Mesothelial cell of epicardium (in vitro differentiated cells): Measurements from ENCODE around the gene SHC1. TPM values are rescaled to one million over a fixed set of nuclear protein-coding genes. Genes with fewer than 3 reads are reported as not detected.

Source experiments
- DNase-seq, 2 experiments: peaks; one replicate each; pipeline ENCODE4 v3.0.0; 2021; ENCODE audit warnings: low spot score in 2 of 2; ENCODE audit not compliant: unreplicated experiment in 2 of 2
- H3K27ac Mint-ChIP-seq: 2 replicates; pipeline ENCODE4 v1.8.0; 2021; ENCODE audit warnings: mixed read lengths
- H3K27me3 Mint-ChIP-seq: 2 replicates; pipeline ENCODE4 v1.8.0; 2021; ENCODE audit warnings: low read depth, mixed read lengths
- H3K36me3 Mint-ChIP-seq: 2 replicates; pipeline ENCODE4 v1.8.0; 2021; ENCODE audit warnings: mixed read lengths
- H3K4me1 Mint-ChIP-seq: 2 replicates; pipeline ENCODE4 v1.8.0; 2021; ENCODE audit warnings: mixed read lengths
- H3K4me3 Mint-ChIP-seq: 2 replicates; pipeline ENCODE4 v1.8.0; 2021; ENCODE audit warnings: mild to moderate bottlenecking, moderate library complexity, mixed read lengths
- H3K9me3 Mint-ChIP-seq: 2 replicates; pipeline ENCODE4 v1.8.0; 2021; ENCODE audit warnings: mixed read lengths
- CTCF ChIP-seq: fragments of 200-600 bp; sonication (generic); IDR thresholded peaks from one replicate; pipeline ENCODE4 v1.5.0; 2021; ENCODE audit warnings: antibody characterized with exemption; ENCODE audit not compliant: unreplicated experiment
- total RNA-seq: library from RNA; stranded (reverse); gene quantifications from 3 replicates; pipeline ENCODE4 v1.2.1, GENCODE V29; 2021

Gene SHC1
- total RNA-seq, 1 donor from 2014 or later, result 115 TPM

- Mint-ChIP-seq H3K27ac (no peak overlapping the region), H3K27me3 (no peaks in the 10 kb centered on the region), H3K9me3 (no peaks in the 10 kb centered on the region), H3K4me3 (no peak overlapping the region), H3K36me3 (peaks cover 4% of the 10 kb centered on the region), H3K4me1 (peaks cover 12% of the 10 kb centered on the region)
- DNase-seq, result no peak
- TF ChIP-seq CTCF, result no peak
Measured at GRCh38 chr1:154994591-154994990, 24.0 kb upstream of the SHC1 start.

- peaks cover 11% of the 10 kb centered on the region for H3K4me1 Mint-ChIP-seq
- H3K27me3 Mint-ChIP-seq, result no peaks in the 10 kb centered on the region
- no peaks in the 10 kb centered on the region for H3K9me3 Mint-ChIP-seq
- no peak for TF ChIP-seq CTCF
- DNase-seq, result no peak
- H3K36me3 Mint-ChIP-seq, result peaks cover 6% of the 10 kb centered on the region
- no peak overlapping the region for H3K27ac Mint-ChIP-seq
- no peak overlapping the region for H3K4me3 Mint-ChIP-seq
Measured at GRCh38 chr1:154994269-154994587, 23.7 kb upstream of the SHC1 start.

- peaks cover 6% of the 10 kb centered on the region for H3K36me3 Mint-ChIP-seq
- H3K27ac Mint-ChIP-seq, result no peak within 1 kb of the TSS
- peaks cover 6% of the 10 kb centered on the region for H3K4me1 Mint-ChIP-seq
- H3K4me3 Mint-ChIP-seq, result no peak within 1 kb of the TSS
- DNase-seq, result no peak
- H3K9me3 Mint-ChIP-seq, result no peaks in the 10 kb centered on the region
- no peak for TF ChIP-seq CTCF
- H3K27me3 Mint-ChIP-seq, result no peaks in the 10 kb centered on the region
Measured at GRCh38 chr1:154993572-154994268, 23.2 kb upstream of the SHC1 start, which contains the start of gene LENEP. LENEP (plus strand) TSS chr1:154993586; CDS start chr1:154993608, 22 bp downstream.

GRCh38 chr1:154992721-154993571 lies 22.4 kb upstream of the SHC1 start:
- no peak overlapping the region for H3K4me3 Mint-ChIP-seq
- no peak for DNase-seq
- no peak for TF ChIP-seq CTCF
- no peaks in the 10 kb centered on the region for H3K27me3 Mint-ChIP-seq
- peaks cover 9% of the 10 kb centered on the region for H3K36me3 Mint-ChIP-seq
- H3K27ac Mint-ChIP-seq, result no peak overlapping the region
- no peaks in the 10 kb centered on the region for H3K9me3 Mint-ChIP-seq
- peaks cover 2% of the 10 kb centered on the region for H3K4me1 Mint-ChIP-seq

GRCh38 chr1:154990276-154990675 lies 19.7 kb upstream of the SHC1 start:
- no peak for DNase-seq
- Mint-ChIP-seq H3K4me1 (no peaks in the 10 kb centered on the region), H3K27me3 (no peaks in the 10 kb centered on the region), H3K4me3 (no peak overlapping the region), H3K27ac (no peak overlapping the region), H3K9me3 (no peaks in the 10 kb centered on the region), H3K36me3 (peaks cover 12% of the 10 kb centered on the region)
- TF ChIP-seq CTCF, result no peak
